K562 (cell line): ENCODE results near the gene PTPN1. TPM values are rescaled to one million over a fixed set of nuclear protein-coding genes. Genes with fewer than 3 reads are reported as not detected.

ENCODE experiments used
- CC2D1A ChIP-seq: fragments of 450-650 bp; IDR thresholded peaks from 2 replicates; pipeline ENCODE4 v1.6.1; 2017; ENCODE audit warnings: mild to moderate bottlenecking
- E2F4 ChIP-seq: sonication (generic); formaldehyde crosslinking; IDR thresholded peaks from 2 replicates; pipeline ENCODE4 v1.8.0; 2022; ENCODE audit warnings: mild to moderate bottlenecking, low read depth, missing genetic modification reagents
- EZH2 ChIP-seq: IDR thresholded peaks from 2 replicates; pipeline ENCODE4 v1.6.1; 2012; ENCODE audit warnings: low read depth, mild to moderate bottlenecking, inconsistent platforms, low read length, borderline replicate concordance
- HLTF ChIP-seq: fragments of 450-650 bp; IDR thresholded peaks from 2 replicates; pipeline ENCODE4 v1.6.1; 2016
- MTA1 ChIP-seq: fragments of 450-650 bp; IDR thresholded peaks from 2 replicates; pipeline ENCODE4 v1.6.1; 2017; ENCODE audit warnings: borderline replicate concordance
- MYC ChIP-seq, 2 experiments: fragments of 250-450 bp in 1 of 2; sonication (Bioruptor Pico) in 1 of 2; IDR thresholded peaks; 2 replicates each; pipeline versions ENCODE4 v1.5.1 to v1.6.1; 2012 to 2021; ENCODE audit warnings: low read depth in 2 of 2, borderline replicate concordance in 1 of 2, improper control_type of control experiment in 1 of 2, low read length in 1 of 2, mild to moderate bottlenecking in 1 of 2, moderate library complexity in 1 of 2
- NR2C1 ChIP-seq, 2 experiments: fragments of 450-650 bp; IDR thresholded peaks; 2 replicates each; pipeline ENCODE4 v1.6.1; 2017; ENCODE audit warnings: mild to moderate bottlenecking in 2 of 2, antibody characterized with exemption in 1 of 2, inconsistent platforms in 1 of 2, missing compliant biosample characterization in 1 of 2, missing genetic modification characterization in 1 of 2
- POLR3G ChIP-seq: IDR thresholded peaks from 2 replicates; pipeline ENCODE4 v1.6.1; 2011; ENCODE audit not compliant: insufficient read length, insufficient replicate concordance; ENCODE audit errors: extremely low read depth
- SMARCB1 ChIP-seq: IDR thresholded peaks from 2 replicates; pipeline ENCODE4 v1.6.1; 2011; ENCODE audit warnings: improper control_type of control experiment, low read depth; ENCODE audit not compliant: insufficient read length
- SMARCE1 ChIP-seq: fragments of 450-650 bp; IDR thresholded peaks from 2 replicates; pipeline ENCODE4 v1.7.1; 2016; ENCODE audit warnings: mild to moderate bottlenecking
- U2AF2 ChIP-seq: fragments of 200-400 bp; formaldehyde crosslinking; optimal IDR thresholded peaks from 2 replicates; pipeline ENCODE3; 2017; ENCODE audit warnings: low read depth, mild to moderate bottlenecking, low read length
- ZBTB1 ChIP-seq: sonication (generic); formaldehyde crosslinking; IDR thresholded peaks from 2 replicates; pipeline ENCODE4 v1.8.1; 2023; ENCODE audit warnings: missing genetic modification reagents, low read depth, mild to moderate bottlenecking, borderline replicate concordance
- ZNF24 ChIP-seq: fragments of 450-650 bp; IDR thresholded peaks from 2 replicates; pipeline ENCODE4 v1.6.1; 2016
- ZNF277 ChIP-seq: fragments of 250-450 bp; sonication (Bioruptor Pico); IDR thresholded peaks from 2 replicates; pipeline ENCODE4 v1.8.0; 2022; ENCODE audit warnings: inconsistent platforms, mild to moderate bottlenecking, moderate library complexity, borderline replicate concordance
- ZNF316 ChIP-seq: fragments of 450-650 bp; IDR thresholded peaks from 2 replicates; pipeline ENCODE4 v1.6.1; 2016
- ZNF407 ChIP-seq: fragments of 450-650 bp; IDR thresholded peaks from 2 replicates; pipeline ENCODE4 v1.6.1; 2016; ENCODE audit warnings: low read depth
- ZNF780A ChIP-seq: fragments of 250-450 bp; sonication (Bioruptor Pico); IDR thresholded peaks from 2 replicates; pipeline ENCODE4 v1.5.0; 2021; ENCODE audit warnings: mild to moderate bottlenecking
- polyA plus RNA-seq, 8 experiments: library from polyadenylated mRNA; depleted of rRNA in 4 of 8; stranded (reverse) in 5 of 8; unstranded in 3 of 8; fragments of >200 nt; fragmentation: Nextera tagmentation in 2 of 8; fragmentation: Illumina TruSeq in 1 of 8; extraction: Ambion mirVana in 2 of 8; extraction: Trizol in 1 of 8; gene quantifications; 2 replicates each; pipeline versions ENCODE4 v1.2.1 to v1.2.3, GENCODE V29; 2011 to 2014; ENCODE audit warnings: inconsistent platforms in 1 of 8, missing spikeins in 1 of 8
- total RNA-seq, 7 experiments: library from RNA; depleted of rRNA in 6 of 7; stranded (reverse); fragments of >200 nt in 6 of 7; fragmentation: Illumina TruSeq in 2 of 7; extraction: Trizol in 2 of 7; gene quantifications; 2 replicates each; pipeline versions ENCODE4 v1.2.1 to v1.2.3, GENCODE V29; 2011 to 2021; ENCODE audit warnings: low replicate concordance in 1 of 7

PTPN1 gene
- total and polyA plus RNA-seq, 9 of the 15 experiments (the other 6 are each of a cell fraction or from before 2014, with no cell fraction given), result 11.0 to 85.3 (median 54.0) TPM

- TF ChIP-seq ZBTB1 (CRISPR knock-in tag) (no peak), NR2C1 (IDR thresholded peaks at IDR 0.05) (0 out of 2 replicates have a peak, but pooled peaks have one; percentile 14), NR2C1 (tag; IDR thresholded peaks at IDR 0.05) (peak; percentile 88), HLTF (no peak), MTA1 (0 out of 2 replicates have a peak, but pooled peaks have one; percentile 32), SMARCB1 (no peak), EZH2 (no peak), ZNF780A (CRISPR knock-in tag) (no peak), ZNF407 (no peak), ZNF277 (no peak), MYC (IDR thresholded peaks at IDR 0.05; ENCODE audit: low read depth, low read length) (peak; percentile 84), MYC (CRISPR knock-in tag; IDR thresholded peaks at IDR 0.05; ENCODE audit: borderline replicate concordance, low read depth) (no peak), CC2D1A (peak; percentile 78; the same call in 1 of the 2 replicates), U2AF2 (no peak), SMARCE1 (peak; percentile 47; the same call in 1 of the 2 replicates), ZNF316 (no peak), ZNF24 (no peak), E2F4 (CRISPR knock-in tag) (no peak), POLR3G (no peak)
These were observed 27.7 kb upstream of the PTPN1 start (continued) for GRCh38 chr20:50482396-50482981.
